GM18526 (cell line): Measurements from ENCODE around the gene TCF4.

Experiments used
- POLR2A ChIP-seq: IDR thresholded peaks from 3 replicates; pipeline ENCODE4 v1.6.1; 2011; ENCODE audit not compliant: insufficient read length; ENCODE audit errors: extremely low read depth

TCF4 gene

DNA sequence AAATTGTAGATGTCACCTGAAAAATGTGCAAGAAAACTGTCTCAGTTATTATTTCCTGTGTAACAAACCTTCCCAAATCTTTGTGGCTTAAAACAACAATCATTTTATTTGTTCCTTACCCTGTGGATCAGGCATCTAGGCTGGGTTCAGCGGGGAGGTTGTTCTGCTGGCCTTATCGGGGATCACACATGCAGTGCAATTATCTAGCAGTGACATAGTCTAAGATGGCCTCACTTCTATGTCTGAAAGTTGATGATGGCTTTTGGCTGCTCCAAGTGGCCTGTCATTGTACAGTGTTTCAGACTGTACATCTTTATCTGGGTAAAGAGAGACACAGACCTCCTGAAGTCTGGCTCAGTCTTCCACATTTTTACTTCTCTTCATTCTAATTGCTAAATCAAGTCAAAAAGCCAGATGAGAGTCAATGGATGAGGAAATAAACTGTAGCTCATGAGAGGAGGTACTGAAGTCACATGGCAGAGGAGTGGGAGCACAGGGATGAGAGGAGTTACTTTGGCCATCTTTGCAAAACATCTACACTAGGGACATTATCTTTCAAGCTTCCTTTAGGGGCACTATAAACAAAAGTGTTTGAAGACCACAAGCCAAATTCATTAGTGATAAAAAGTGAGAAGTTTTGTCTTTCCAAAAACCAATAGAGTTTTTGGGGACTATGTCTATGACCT is 385.6 kb downstream of the TCF4 start:
- TF ChIP-seq POLR2A: no peak

DNA sequence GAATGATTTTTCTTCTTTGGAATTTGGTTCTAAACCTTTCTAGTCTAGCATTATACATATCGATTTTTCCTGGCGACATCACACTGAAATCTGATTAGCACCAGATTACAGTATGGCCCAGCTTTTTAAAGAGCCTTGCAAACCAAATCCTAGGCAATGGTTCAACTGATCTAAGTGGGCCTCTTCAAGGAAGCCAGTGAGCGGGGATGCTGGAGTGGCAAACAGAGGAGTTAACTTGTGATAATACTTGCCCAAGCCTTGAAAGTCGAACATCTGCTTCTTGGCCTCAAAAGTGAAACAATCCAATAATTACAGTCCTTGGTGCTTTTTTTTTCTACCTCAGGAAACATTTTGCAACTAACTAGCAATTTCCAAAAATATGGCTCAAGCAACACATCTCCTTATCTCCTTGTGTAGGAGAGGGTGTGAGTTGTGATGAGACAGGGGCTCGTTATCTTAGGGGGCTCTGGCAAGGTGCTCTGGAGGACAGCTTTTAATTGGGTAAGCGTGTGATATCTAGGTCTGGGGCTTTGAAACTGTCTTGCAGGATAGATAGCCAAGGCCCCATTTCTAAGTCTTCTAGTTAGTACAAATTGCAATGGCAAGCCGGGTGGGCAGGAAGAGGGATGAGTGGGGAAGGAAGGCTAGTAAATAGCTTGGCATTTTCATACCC is 388.6 kb downstream of the TCF4 start:
- TF ChIP-seq POLR2A: no peak

DNA sequence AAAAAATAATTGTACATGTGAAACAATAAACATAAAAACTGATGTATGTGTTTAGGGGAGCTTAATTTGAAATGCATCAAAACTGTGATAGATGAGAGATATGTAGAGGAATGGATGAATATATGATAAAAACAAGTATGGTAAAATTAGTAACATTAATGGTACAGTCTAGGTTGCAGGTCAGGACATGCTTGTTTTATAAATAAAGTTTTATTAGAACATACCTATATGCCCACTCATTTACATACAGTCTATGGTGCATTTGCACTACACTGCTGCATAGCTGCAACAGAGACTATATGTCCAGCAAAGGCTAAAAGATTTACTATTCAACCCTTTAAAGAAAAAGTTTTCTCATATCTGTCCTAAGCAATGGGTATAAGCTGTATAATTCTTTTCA is 392.1 kb downstream of the TCF4 start:
- no peak for TF ChIP-seq POLR2A

DNA sequence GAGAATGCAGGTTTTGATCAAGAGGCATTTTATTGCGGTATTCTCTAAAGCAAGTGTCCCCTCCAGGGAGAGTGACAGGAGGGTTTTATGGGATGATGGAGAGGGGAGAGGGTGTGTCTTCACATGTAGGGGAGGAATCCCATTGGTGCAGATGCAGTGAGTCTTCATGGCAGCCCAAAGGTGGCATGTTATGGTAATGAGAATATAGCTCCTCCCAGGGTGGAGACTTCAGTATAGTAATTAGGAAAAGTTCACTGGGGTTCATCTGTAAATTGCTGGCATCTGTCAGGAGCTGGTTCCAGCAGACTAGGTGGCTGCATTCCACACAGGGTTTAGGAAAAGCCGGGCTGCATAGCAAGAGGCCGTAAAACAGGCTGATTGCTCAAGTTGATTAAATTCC is 398.0 kb downstream of the TCF4 start:
- no peak for TF ChIP-seq POLR2A

DNA sequence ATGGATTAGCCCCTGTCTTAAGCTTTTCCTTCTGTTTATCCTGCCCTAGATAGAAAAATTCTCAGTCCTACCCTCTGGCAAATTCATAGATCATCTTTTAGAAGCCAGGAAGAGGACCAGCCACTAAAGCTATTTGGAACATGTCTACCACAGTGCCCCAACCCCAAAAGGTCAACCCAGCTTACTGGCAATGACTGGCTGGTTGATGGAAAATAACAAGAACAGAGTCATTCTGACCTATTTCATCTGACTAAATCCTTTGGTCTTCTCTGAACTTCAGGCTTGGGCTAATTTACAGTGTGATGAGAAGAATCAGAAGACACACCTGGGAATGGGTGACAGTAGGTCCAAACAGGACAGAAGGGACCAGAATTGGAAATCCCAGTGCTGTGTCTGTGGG is 401.4 kb downstream of the TCF4 start:
- no peak for TF ChIP-seq POLR2A

DNA sequence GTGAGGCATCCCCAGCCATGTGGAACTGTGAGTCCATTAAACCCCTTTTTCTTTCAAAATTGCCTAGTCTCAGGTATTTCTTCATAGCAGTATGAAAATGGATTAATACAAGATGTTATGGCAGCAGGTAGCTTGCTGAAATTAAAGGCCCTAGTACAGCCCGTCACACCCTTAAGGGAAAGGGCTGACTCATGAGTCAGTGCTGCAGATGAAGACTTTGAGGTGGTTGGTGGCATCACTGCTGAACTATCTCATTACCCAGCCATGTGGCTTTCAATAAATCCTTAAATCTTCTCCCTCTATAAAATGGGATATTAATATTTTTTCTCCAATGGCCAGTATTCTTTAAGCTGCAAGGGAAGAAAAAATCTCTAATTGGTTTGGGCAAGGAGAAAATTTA is 402.6 kb downstream of the TCF4 start:
- TF ChIP-seq POLR2A: no peak

DNA sequence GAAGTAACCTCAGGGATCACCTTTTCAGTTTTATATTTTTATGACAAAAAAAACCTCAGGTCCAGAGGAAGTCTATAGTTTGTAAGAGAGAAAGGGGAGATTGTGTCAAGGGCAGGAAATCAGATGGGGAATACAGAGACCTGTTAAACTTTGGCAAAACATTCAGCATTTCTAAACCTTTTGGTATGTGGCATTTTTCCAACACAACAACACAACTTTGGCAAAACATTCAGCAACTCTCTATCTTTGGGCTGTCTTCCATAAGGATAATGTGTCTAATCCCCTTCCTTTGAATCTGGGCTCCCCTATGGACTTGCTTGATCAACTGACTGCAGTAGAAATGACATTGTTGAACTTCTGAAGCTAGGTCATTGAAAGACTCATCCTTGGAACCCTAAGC is 408.2 kb downstream of the TCF4 start:
- no peak for TF ChIP-seq POLR2A

DNA sequence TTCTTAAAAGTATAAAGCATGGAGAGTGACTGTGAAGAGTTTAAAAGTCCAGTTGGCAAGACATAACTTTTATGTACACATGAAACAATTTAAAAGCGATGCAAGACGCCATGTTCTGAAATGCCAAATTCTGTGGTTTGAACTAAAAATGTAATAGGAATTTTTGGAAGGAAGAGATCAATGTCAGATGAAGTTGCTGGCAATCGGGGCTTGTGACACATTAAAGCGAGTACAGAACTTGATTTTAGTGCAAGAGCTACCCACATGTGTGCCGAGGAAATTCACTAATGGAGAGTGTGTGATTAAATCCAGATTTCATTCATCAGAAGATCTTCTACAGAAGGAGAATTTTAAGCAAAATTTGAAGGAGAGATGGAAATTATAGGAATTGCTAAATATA is 408.6 kb downstream of the TCF4 start:
- TF ChIP-seq POLR2A: no peak

DNA sequence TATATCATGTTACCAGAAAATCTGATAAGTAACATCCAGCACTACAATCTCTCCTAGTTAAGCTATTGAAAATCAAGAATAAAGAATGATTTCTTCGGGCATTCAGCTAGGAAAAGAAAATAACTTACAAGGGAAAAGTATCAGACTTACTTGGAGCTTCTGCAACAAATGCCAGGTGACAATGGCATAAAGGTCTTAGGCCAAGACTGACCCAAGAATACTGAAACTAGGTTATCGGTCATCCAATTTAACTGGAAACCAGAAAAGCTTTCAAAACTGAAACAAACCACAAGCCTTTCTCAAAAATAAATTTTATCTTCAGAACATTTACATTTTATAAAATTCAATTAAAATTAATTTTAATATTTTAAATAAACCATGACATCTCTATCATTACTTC is 414.7 kb downstream of the TCF4 start:
- TF ChIP-seq POLR2A: no peak
